GM12865 (cell line): Measurements from ENCODE around the gene PCDH8.

ENCODE experiments used
- DNase-seq: peaks from one replicate; pipeline ENCODE4 v3.0.0; 2010; ENCODE audit warnings: low read depth
- H3K4me3 ChIP-seq: 2 replicates; pipeline ENCODE4 v1.5.1; 2011; ENCODE audit warnings: mild to moderate bottlenecking, low read depth, low read length, control low read depth
- TF ChIP-seq, protein P1 (sequence below): IDR thresholded peaks from 2 replicates; pipeline ENCODE4 v1.5.1; 2011; ENCODE audit warnings: low read length, control low read depth, low read depth, inconsistent platforms; ENCODE audit not compliant: insufficient read depth; ENCODE audit errors: missing control alignments

Gene PCDH8

DNA sequence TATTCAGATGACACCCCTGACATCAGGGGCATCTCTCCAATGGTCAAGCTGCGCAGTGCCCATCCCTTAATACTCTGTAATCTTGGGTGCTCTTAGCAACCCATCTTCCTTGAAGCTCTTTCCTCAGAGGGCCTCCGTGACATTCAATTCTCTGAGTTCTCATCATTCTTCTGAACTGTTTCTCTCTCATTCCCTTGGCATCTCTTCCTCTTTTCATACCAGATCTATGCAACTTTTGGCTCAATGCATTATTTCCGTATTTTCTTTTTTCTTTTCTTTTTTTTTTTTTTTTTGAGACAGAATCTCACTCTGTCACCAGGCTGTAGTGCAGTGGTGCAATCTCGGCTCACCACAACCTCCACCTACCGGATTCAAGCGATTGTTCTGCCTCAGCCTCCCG is 53.9 kb downstream of the PCDH8 start:
- H3K4me3 ChIP-seq, result no peak overlapping the region
- TF ChIP-seq, protein P1, sequence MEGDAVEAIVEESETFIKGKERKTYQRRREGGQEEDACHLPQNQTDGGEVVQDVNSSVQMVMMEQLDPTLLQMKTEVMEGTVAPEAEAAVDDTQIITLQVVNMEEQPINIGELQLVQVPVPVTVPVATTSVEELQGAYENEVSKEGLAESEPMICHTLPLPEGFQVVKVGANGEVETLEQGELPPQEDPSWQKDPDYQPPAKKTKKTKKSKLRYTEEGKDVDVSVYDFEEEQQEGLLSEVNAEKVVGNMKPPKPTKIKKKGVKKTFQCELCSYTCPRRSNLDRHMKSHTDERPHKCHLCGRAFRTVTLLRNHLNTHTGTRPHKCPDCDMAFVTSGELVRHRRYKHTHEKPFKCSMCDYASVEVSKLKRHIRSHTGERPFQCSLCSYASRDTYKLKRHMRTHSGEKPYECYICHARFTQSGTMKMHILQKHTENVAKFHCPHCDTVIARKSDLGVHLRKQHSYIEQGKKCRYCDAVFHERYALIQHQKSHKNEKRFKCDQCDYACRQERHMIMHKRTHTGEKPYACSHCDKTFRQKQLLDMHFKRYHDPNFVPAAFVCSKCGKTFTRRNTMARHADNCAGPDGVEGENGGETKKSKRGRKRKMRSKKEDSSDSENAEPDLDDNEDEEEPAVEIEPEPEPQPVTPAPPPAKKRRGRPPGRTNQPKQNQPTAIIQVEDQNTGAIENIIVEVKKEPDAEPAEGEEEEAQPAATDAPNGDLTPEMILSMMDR, result no peak
- no peak for DNase-seq

DNA sequence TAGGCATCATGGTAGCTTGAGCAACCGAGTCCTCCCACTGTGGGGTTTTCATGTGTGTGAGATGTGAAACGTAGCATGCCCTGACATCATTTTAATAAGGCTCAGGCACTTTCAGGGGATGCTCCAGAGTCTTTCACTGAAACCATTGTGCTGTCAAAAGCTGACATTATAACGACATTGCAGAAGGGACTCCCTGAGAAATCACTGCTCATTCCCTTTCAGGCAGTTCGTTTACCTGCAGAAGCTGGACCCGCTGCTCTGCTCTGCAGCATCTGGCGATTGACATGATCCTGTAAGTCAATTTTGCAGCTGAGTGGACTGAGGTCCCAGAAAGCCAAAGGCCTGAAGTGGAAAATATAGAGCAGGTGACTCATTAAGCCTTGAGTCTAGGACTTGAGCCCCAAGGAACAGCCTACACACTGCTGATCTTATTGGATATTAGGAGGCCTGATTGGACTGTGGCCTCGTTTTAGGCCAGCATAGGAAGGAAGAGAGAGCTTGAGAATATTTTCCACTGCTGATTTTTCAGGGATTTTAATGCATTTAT is 54.9 kb downstream of the PCDH8 start:
- no peak for DNase-seq
- TF ChIP-seq, protein P1, result no peak
- H3K4me3 ChIP-seq, result no peak overlapping the region
